H9 (cell line): ENCODE data around the gene UBE2E1. TPM values are rescaled to one million over a fixed set of nuclear protein-coding genes. Genes with fewer than 3 reads are reported as not detected.
A peak's percentile ranks its signal among the peaks of the same experiment; 100 is the strongest.

Source experiments
- DNase-seq: peaks from one replicate; pipeline ENCODE4 v3.0.0-alpha.2; 2017
- H2AFZ ChIP-seq: one replicate; pipeline ENCODE4 v1.6.1; 2013; ENCODE audit warnings: mild to moderate bottlenecking, low read length, control low read depth, moderate library complexity
- H2AK5ac ChIP-seq: 2 replicates; pipeline ENCODE4 v1.6.1; 2013; ENCODE audit warnings: low read length, control low read depth, mixed read lengths; ENCODE audit not compliant: insufficient read length
- H2BK120ac ChIP-seq: one replicate; pipeline ENCODE4 v1.6.1; 2013; ENCODE audit warnings: low read depth, mild to moderate bottlenecking, low read length, control low read depth, inconsistent platforms; ENCODE audit not compliant: poor library complexity, severe bottlenecking
- H2BK12ac ChIP-seq: 2 replicates; pipeline ENCODE4 v1.6.1; 2013; ENCODE audit warnings: low read length, control low read depth, mixed read lengths, low read depth; ENCODE audit not compliant: insufficient read length
- H2BK15ac ChIP-seq: 2 replicates; pipeline ENCODE4 v1.6.1; 2013; ENCODE audit warnings: low read depth, low read length, control low read depth
- H2BK20ac ChIP-seq: one replicate; pipeline ENCODE4 v1.6.1; 2013; ENCODE audit warnings: low read depth, mild to moderate bottlenecking, low read length, control low read depth, inconsistent platforms; ENCODE audit not compliant: poor library complexity, severe bottlenecking
- H2BK5ac ChIP-seq: 2 replicates; pipeline ENCODE4 v1.6.1; 2013; ENCODE audit warnings: low read length, control low read depth, mixed read lengths; ENCODE audit not compliant: insufficient read length
- H3K14ac ChIP-seq: 2 replicates; pipeline ENCODE4 v1.6.1; 2013; ENCODE audit warnings: low read length, control low read depth; ENCODE audit not compliant: insufficient read depth
- H3K18ac ChIP-seq: 2 replicates; pipeline ENCODE4 v1.6.1; 2013; ENCODE audit warnings: low read depth, mild to moderate bottlenecking, mixed read lengths, low read length, control low read depth; ENCODE audit not compliant: insufficient read length
- H3K23ac ChIP-seq: 2 replicates; pipeline ENCODE4 v1.6.1; 2013; ENCODE audit warnings: low read length, control low read depth, mixed read lengths, low read depth; ENCODE audit not compliant: insufficient read length
- H3K23me2 ChIP-seq: 2 replicates; pipeline ENCODE4 v1.6.1; 2013; ENCODE audit warnings: low read depth, mild to moderate bottlenecking, mixed read lengths, low read length, control low read depth; ENCODE audit not compliant: insufficient read length, poor library complexity, severe bottlenecking
- H3K27ac ChIP-seq: 2 replicates; pipeline ENCODE4 v1.5.1; 2013; ENCODE audit warnings: low read length, control low read depth, mixed read lengths, low read depth; ENCODE audit not compliant: insufficient read length
- H3K27me3 ChIP-seq: 2 replicates; pipeline ENCODE4 v1.6.1; 2013; ENCODE audit warnings: low read length, control low read depth, inconsistent platforms; ENCODE audit not compliant: insufficient read depth
- H3K4ac ChIP-seq: 2 replicates; pipeline ENCODE4 v1.6.1; 2013; ENCODE audit warnings: low read depth, mild to moderate bottlenecking, control low read depth, inconsistent platforms, low read length, moderate library complexity
- H3K4me1 ChIP-seq: 2 replicates; pipeline ENCODE4 v1.6.1; 2013; ENCODE audit warnings: low read length, control low read depth, inconsistent platforms; ENCODE audit not compliant: insufficient read depth
- H3K4me2 ChIP-seq: 2 replicates; pipeline ENCODE4 v1.6.1; 2013; ENCODE audit warnings: low read length, control low read depth, mixed read lengths; ENCODE audit not compliant: insufficient read length, insufficient read depth
- H3K56ac ChIP-seq: 2 replicates; pipeline ENCODE4 v1.6.1; 2013; ENCODE audit warnings: low read depth, mild to moderate bottlenecking, mixed read lengths, low read length, control low read depth; ENCODE audit not compliant: insufficient read length
- H3K79me1 ChIP-seq: 2 replicates; pipeline ENCODE4 v1.6.1; 2013; ENCODE audit warnings: low read depth, mild to moderate bottlenecking, moderate library complexity, low read length, control low read depth, inconsistent platforms; ENCODE audit not compliant: insufficient read depth, poor library complexity, severe bottlenecking
- H3K79me2 ChIP-seq: 2 replicates; pipeline ENCODE4 v1.6.1; 2013; ENCODE audit warnings: low read length, control low read depth, inconsistent platforms; ENCODE audit not compliant: insufficient read depth
- H3K9ac ChIP-seq: 2 replicates; pipeline ENCODE4 v1.6.1; 2013; ENCODE audit warnings: low read length, control low read depth, mixed read lengths; ENCODE audit not compliant: insufficient read length; ENCODE audit errors: extremely low read depth
- H3K9me3 ChIP-seq: one replicate; pipeline ENCODE4 v1.6.1; 2013; ENCODE audit warnings: low read depth, low read length, inconsistent platforms; ENCODE audit not compliant: control insufficient read depth
- H3T11ph ChIP-seq: one replicate; pipeline ENCODE4 v1.6.1; 2013; ENCODE audit warnings: mild to moderate bottlenecking, low read length, control low read depth, inconsistent platforms
- H4K20me1 ChIP-seq: one replicate; pipeline ENCODE4 v1.6.1; 2013; ENCODE audit not compliant: control insufficient read depth, insufficient read length, insufficient read depth
- H4K5ac ChIP-seq: 2 replicates; pipeline ENCODE4 v1.6.1; 2013; ENCODE audit warnings: low read depth, mild to moderate bottlenecking, mixed read lengths, low read length, control low read depth; ENCODE audit not compliant: insufficient read length
- H4K8ac ChIP-seq: replicated peaks from 2 replicates; pipeline ENCODE4 v1.6.1; 2013; ENCODE audit warnings: low read length, control low read depth, mixed read lengths, low read depth; ENCODE audit not compliant: insufficient read length
- H4K91ac ChIP-seq: 2 replicates; pipeline ENCODE4 v1.6.1; 2013; ENCODE audit warnings: low read depth, mild to moderate bottlenecking, moderate library complexity, mixed read lengths, low read length, control low read depth; ENCODE audit not compliant: insufficient read length
- H3K27ac Mint-ChIP-seq, 3 experiments: 2 replicates in 2 of 3; 3 replicates in 1 of 3; pipeline ENCODE4 v1.8.0; 2020 to 2021; ENCODE audit warnings: mixed read lengths in 3 of 3, mild to moderate bottlenecking in 1 of 3, moderate library complexity in 1 of 3
- H3K27me3 Mint-ChIP-seq: 2 replicates; pipeline ENCODE4 v1.8.0; 2021; ENCODE audit warnings: low read depth, mild to moderate bottlenecking, moderate library complexity, mixed read lengths
- H3K36me3 Mint-ChIP-seq, 3 experiments: 2 replicates in 2 of 3; 3 replicates in 1 of 3; pipeline ENCODE4 v1.8.0; 2020 to 2021; ENCODE audit warnings: low read depth in 3 of 3, mixed read lengths in 3 of 3; ENCODE audit not compliant: insufficient read depth in 1 of 3
- H3K4me1 Mint-ChIP-seq, 2 experiments: 2 replicates each; pipeline ENCODE4 v1.8.0; 2020; ENCODE audit warnings: mixed read lengths in 2 of 2
- H3K4me3 Mint-ChIP-seq, 2 experiments: 2 replicates in 1 of 2; 3 replicates in 1 of 2; pipeline ENCODE4 v1.8.0; 2020 to 2021; ENCODE audit warnings: mild to moderate bottlenecking in 2 of 2, mixed read lengths in 2 of 2, moderate library complexity in 1 of 2
- H3K9me3 Mint-ChIP-seq, 2 experiments: 2 replicates in 1 of 2; 3 replicates in 1 of 2; pipeline ENCODE4 v1.8.0; 2020; ENCODE audit warnings: mild to moderate bottlenecking in 2 of 2, mixed read lengths in 2 of 2, moderate library complexity in 1 of 2
- CTCF ChIP-seq: fragments of 200-600 bp; sonication (generic); conservative IDR thresholded peaks from 3 replicates; pipeline ENCODE4 v1.8.0; 2021; ENCODE audit warnings: antibody characterized with exemption, mild to moderate bottlenecking
- WGBS: extraction: QIAGEN DNeasy Blood & Tissue Kit; methylation state at CpG from one replicate; pipeline ENCODE4 v1.1.7; 2013; ENCODE audit warnings: missing lambda C conversion rate, low lambda C conversion rate, mixed read lengths; ENCODE audit not compliant: insufficient read length; ENCODE audit errors: extremely low coverage; 5-methylcytosine and 5-hydroxymethylcytosine counted together
- total RNA-seq: library from RNA; stranded (reverse); gene quantifications from 2 replicates; pipeline ENCODE4 v1.2.1, GENCODE V29; 2021

UBE2E1 gene
- total RNA-seq, 1 experiment from 2014 or later: 142 TPM

GRCh38 chr3:23810343-23811184, 4.8 kb downstream of the UBE2E1 start:
- Histone ChIP-seq H4K8ac (no peak overlapping the region), H3K27me3 (no peaks in the 10 kb centered on the region), H4K5ac (no peak overlapping the region), H3K4ac (no peak overlapping the region; the same call in 1 of the 2 replicates), H2AK5ac (no peak overlapping the region), H3K56ac (no peak overlapping the region), H3K4me1 (peaks cover 5% of the 10 kb centered on the region; the same call in 1 of the 2 replicates), H3K4me2 (peak overlapping the region; percentile 72), H3K79me2 (peaks cover 10% of the 10 kb centered on the region; the same call in 1 of the 2 replicates), H3K9me3 (no peaks in the 10 kb centered on the region), H2BK15ac (no peak overlapping the region), H2BK5ac (no peak overlapping the region), H3K23ac (no peak overlapping the region), H3T11ph (no peak overlapping the region), H3K79me1 (no peaks in the 10 kb centered on the region), H4K91ac (no peak overlapping the region), H4K20me1 (no peaks in the 10 kb centered on the region), H2BK12ac (peak overlapping the region; percentile 52), H3K23me2 (peaks cover 16% of the 10 kb centered on the region), H2AFZ (no peak overlapping the region), H3K14ac (peak overlapping the region; percentile 99), H2BK20ac (no peak overlapping the region), H2BK120ac (no peak overlapping the region), H3K18ac (peak overlapping the region; percentile 98), H3K9ac (peak overlapping the region; percentile 82), H3K27ac (peak overlapping the region; percentile 52)
- Mint-ChIP-seq H3K4me3 (peak overlapping the region; percentile 93 to 95), H3K27me3 (no peaks in the 10 kb centered on the region), H3K4me1 (peaks cover 55 to 57% of the 10 kb centered on the region in 2 experiments), H3K9me3 (no peaks in the 10 kb centered on the region; a peak in 2 of 5 replicates), H3K27ac (peak overlapping the region; percentile 96 to 99 (median 98)), H3K36me3 (peaks cover 16 to 44% (median 39%) of the 10 kb centered on the region in 3 experiments; a peak in 6 of 7 replicates)
- DNase-seq: peak; percentile 79
- peak; percentile 43; the same call in 2 of the 3 replicates for TF ChIP-seq CTCF
- no CpG with 5 or more reads among the region's 78 CpGs for WGBS
